Loucy (cell line): Measurements from ENCODE around the gene MEGF6.

Experiments
- CTCF ChIP-seq: fragments of 200-600 bp; sonication (generic); conservative IDR thresholded peaks from 2 replicates; pipeline ENCODE4 v1.5.1; 2014; ENCODE audit warnings: mild to moderate bottlenecking, antibody characterized with exemption, low read length
- EZH2phosphoT487 ChIP-seq: fragments of 200-600 bp; IDR thresholded peaks from 2 replicates; pipeline ENCODE4 v1.6.1; 2018; ENCODE audit warnings: antibody characterized with exemption, mild to moderate bottlenecking, moderate library complexity, borderline replicate concordance

DNA sequence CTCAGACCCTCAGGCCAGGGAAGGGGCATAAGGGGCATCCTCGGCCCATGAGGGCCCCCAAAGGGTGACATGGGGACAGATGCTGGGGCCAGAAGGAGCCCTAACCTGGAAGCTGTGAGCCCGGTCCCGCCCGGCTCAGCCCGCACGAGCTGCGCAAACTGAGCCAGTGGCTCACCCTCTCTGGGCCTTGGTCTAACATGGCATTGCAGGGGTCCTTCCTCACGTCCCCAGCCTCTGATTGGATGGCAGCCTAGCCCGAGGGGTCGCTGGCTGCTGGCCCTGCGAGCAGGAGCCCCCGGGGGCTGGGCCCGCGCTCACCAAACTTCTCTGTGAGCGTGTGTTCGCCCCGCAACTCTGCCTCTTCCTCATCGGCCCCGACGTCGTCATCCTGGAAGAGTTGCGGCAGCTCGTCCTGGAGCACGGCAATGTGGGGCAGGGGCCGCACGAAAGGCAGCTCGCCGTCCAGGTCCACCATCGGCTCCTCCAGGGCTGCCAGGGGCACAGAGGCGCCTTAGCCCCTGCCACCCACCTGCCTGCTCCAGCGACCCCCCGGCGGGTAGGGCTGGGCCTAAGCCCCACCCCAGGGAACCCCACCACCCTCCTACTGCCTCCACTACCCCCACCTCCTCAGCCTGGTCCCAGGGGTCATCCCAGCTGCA, 102.4 kb downstream of the MEGF6 start:
- TF ChIP-seq CTCF (no peak), EZH2phosphoT487 (no peak)
